ENCODE measurements around the gene RSPRY1. TPM values are rescaled to one million over a fixed set of nuclear protein-coding genes. Genes with fewer than 3 reads are reported as not detected.
A peak's percentile ranks its signal among the peaks of the same experiment; 100 is the strongest.
"Not testable (repeated sequence)": the region's sequence is repeated elsewhere in the genome, so short reads cannot be mapped to it uniquely, and the experiment has no call there.

Gene RSPRY1
- total RNA-seq, 4 donors from 2014 or later = 22.7 to 40.6 (median 28.9) TPM

DNA sequence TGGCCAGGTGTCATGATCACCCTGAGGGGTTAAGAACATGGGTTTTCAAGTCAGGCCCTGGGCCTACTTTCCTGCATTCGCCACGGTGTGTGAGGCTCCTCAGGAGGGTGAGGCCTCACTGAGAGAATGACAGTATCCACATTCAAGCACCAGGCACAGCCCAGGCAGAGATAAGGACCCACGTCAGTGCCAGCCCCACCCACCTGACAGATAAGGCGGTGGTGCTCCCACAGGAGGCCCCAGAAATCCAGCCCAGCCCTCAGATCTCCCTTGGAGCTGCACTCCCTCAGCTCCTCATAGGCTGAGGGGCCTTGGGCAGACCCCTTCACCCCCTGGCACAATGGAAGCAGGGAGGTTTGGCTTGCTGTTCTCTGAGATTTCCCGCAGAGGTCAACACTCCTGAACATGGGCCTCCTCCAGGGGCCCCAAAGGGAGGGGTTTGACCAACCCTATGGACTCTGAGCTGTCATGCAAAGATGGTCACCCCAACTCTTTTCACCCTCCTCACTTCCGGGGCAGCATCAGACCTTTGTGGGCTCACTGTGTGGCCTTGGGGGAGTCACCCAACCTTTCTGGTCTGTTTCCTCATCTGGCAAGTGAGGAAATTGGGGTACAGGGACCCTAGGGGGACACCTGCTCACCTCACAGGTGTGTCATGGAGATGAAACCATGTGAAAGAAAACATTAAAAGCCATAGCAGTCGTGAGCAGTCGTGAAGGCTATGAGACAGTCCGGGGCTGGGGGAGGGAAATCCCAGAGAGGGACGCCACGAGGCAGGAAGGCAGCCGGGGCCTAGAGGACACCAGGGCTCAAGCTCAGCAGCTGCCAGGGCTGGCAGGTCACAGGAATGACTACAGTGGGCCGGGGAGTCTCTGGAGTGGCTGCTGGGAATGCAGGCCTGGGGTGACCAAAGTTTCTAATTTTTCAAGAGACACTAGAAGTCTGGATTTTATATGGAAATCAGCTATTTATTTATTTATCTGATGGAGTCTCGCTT is 83.0 kb downstream of the RSPRY1 start:
- TF ChIP-seq, protein P1, sequence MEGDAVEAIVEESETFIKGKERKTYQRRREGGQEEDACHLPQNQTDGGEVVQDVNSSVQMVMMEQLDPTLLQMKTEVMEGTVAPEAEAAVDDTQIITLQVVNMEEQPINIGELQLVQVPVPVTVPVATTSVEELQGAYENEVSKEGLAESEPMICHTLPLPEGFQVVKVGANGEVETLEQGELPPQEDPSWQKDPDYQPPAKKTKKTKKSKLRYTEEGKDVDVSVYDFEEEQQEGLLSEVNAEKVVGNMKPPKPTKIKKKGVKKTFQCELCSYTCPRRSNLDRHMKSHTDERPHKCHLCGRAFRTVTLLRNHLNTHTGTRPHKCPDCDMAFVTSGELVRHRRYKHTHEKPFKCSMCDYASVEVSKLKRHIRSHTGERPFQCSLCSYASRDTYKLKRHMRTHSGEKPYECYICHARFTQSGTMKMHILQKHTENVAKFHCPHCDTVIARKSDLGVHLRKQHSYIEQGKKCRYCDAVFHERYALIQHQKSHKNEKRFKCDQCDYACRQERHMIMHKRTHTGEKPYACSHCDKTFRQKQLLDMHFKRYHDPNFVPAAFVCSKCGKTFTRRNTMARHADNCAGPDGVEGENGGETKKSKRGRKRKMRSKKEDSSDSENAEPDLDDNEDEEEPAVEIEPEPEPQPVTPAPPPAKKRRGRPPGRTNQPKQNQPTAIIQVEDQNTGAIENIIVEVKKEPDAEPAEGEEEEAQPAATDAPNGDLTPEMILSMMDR (IDR thresholded peaks at IDR 0.05) = no peak
- peak; percentile 64 for ATAC-seq (ENCODE audit: low FRiP score)
- no peak for DNase-seq (ENCODE audit: low spot score)

DNA sequence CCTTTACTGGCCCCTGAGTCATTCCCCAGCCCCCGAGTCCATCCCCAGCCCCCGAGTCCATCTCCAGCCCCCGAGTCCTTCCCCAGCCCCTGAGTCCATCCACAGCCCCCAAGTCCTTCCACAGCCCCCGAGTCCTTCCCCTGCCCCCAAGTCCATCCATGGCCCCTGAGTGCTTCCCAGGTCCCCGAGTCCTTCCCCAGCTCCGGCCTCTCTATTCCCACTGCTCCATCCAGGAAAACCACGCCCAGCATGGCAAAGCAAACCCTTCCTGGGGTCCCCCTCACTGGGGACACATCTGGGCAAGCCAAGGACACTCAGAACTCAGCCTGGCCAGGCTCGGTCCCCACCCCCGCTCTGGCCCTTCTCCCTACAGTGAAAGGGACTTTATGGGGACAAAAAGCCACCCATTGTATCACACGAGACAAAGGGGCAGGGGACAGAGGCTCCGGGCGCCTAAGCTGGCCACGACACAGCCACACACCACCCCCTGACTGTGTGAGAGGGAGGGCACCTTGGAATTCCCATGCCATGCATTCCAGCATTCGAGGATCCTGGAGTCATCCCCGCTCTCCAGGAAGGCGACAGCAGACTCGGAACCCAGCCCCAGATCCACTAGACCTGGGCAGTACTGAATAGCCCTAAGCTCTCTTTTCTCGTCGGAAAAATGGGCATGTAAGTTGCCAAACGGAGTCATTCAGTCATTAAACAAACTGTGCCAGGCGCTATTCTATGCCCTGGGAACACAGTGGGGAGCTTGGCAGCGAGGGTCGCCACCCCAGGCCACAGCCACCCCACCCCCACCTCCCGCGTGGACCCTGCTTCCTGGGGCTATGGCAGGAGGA is 84.3 kb downstream of the RSPRY1 start:
- TF ChIP-seq, protein P1 (IDR thresholded peaks at IDR 0.05) = no peak
- ATAC-seq (ENCODE audit: low FRiP score) (no peak), DNase-seq (ENCODE audit: low spot score) (no peak)

DNA sequence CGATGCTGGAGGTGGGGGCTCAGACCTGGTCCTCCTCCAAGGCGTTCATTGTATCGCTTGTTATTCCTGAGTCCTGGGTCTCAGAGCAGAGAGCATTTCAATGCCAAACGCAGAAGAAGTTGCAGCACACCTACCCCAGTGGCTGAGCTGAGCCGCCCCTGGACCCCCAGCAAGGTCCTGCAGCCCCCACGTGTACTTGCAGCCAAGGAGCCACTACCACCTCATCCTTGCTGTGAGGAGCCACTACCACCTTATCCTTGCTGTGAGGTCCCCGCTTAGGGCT is 84.9 kb downstream of the RSPRY1 start:
- ATAC-seq (ENCODE audit: low FRiP score) (no peak), DNase-seq (ENCODE audit: low spot score) (no peak)
- TF ChIP-seq, protein P1 (IDR thresholded peaks at IDR 0.05) = no peak

DNA sequence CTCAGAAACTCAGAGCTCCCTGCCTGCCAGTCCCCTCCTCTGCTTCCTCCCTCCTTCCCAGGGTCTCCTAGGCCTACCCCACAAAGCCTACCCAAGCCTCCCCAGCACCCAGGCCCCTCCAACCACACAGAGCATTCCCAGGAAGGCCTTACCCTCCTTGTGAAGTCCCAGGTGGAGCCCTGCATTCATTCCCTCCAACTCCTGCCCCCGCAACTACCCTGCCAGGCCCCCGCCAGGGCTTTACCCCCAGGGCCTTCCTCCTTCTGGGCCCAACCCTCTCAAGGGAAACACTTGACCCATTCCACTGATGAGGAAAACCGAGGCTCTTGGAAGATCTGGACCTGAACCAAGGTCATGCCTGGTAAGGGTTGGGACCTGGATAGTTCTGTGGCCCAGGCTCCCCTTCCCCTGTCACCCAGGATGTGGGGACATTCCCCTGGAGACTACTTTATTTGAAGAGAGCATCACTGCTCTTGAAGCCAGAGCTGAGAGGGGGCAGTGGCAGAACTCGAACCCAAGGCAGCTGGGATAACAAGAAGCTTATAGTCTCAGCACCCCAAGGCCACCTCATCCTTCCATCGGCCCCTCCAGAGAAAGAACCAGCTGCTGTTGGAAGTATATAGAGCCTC is 85.9 kb downstream of the RSPRY1 start:
- ATAC-seq (ENCODE audit: low FRiP score) (no peak), DNase-seq (ENCODE audit: low spot score) (no peak)
- TF ChIP-seq, protein P1 (IDR thresholded peaks at IDR 0.05) = no peak

DNA sequence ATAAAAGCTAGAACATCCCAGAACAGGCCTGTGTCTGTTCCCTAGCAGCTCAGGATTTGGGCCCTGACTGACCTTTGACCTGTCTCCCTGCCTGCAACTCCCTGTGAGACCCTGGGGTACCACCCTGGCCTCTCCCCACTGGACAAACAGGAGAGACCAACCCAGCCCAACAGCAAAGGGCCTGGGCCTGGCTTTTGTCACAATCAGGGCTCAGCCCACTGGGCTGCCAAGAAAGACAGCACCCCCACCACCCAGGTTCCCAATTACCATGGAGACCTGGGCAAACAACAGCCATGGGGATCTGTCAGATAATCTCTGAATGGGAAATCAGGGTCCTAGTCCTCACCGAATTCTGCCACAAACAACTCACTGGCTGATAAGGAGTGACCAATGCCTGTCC is 87.2 kb downstream of the RSPRY1 start:
- ATAC-seq (ENCODE audit: low FRiP score) (no peak), DNase-seq (ENCODE audit: low spot score) (no peak)
- TF ChIP-seq, protein P1 (IDR thresholded peaks at IDR 0.05) = no peak

DNA sequence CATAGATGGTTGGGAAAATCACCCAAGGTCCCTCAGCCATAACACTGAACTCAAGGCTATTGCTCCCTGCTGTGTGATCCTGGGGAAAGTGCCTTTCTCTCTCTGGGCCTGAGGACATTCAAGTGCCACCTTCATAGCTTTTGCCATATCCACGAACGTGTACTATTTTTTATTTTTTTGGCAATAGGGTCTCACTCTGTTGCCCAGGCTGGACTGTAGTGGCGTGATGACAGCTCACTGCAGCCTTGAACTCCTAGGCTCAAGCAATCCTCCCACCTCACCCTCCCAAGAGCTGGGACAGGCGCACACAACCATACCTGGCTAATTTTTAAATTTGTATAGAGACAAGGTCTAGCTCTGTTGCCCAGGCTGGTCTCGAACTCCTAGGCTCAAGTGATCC is 87.7 kb downstream of the RSPRY1 start:
- TF ChIP-seq, protein P1 (IDR thresholded peaks at IDR 0.05) = no peak
- DNase-seq (ENCODE audit: low spot score) (no peak), ATAC-seq (ENCODE audit: low FRiP score) (no peak)

DNA sequence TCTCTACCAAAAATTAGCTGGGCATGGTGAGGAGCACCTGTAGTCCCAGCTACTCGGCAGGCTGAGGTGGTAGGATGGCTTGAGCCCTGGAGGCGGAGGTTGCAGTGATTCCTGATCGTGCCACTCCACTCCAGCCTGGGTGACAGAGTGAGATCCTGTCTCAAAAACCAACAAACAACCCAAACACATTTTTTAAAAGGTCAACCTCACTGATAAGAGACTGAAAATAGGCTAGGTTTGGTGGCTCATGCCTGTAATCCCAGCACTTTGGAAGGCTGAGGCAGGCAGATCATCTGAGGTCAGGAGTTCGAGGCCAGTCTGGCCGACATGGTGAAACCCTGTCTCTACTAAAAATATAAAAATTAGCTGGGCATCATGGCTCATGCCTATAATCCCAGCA is 89.8 kb downstream of the RSPRY1 start:
- ATAC-seq (ENCODE audit: low FRiP score); DNase-seq (ENCODE audit: low spot score): not testable (repeated sequence)

Measured in omental fat pad (tissue), 4 donors.